HCT116 (cell line): ENCODE results near the gene SDK1. TPM values are rescaled to one million over a fixed set of nuclear protein-coding genes. Genes with fewer than 3 reads are reported as not detected.

Source experiments
- ATAC-seq: fragments of 200-7000 bp; cut with Tn5 transposase; 2 replicates; pipeline ENCODE4 v1.9.1; 2020; ENCODE audit warnings: mild to moderate bottlenecking, moderate library complexity
- BruUV-seq: library from RNA; stranded (reverse); fragments of 400-500 nt; replicated peaks from 2 replicates; lab custom pipeline; 2021; lab: Mats Ljungman, UMichigan
- CTCF ChIA-PET: fragments of 300-600 bp; sonication (Branson Sonifier 250); formaldehyde crosslinking; loops from one replicate; lab custom pipeline; 2021; ENCODE audit warnings: antibody characterized with exemption; lab: Charles Lee
- POLR2A ChIA-PET: fragments of 300-600, 350-600 bp; sonication (Branson Sonifier 250); formaldehyde crosslinking; loops from one replicate; lab custom pipeline; 2021; ENCODE audit warnings: antibody characterized with exemption; lab: Charles Lee
- RAD21 ChIA-PET, 2 experiments: fragments of 300-600 bp; sonication (Branson Sonifier 250); formaldehyde crosslinking; loops; one replicate each; lab custom pipeline; 2023; ENCODE audit warnings: low total read pairs in 2 of 2; ENCODE audit not compliant: uncharacterized antibody in 2 of 2, unreplicated experiment in 2 of 2, low non-redundant PET in 1 of 2; lab: Charles Lee
- DNase-seq: peaks from one replicate; pipeline ENCODE4 v3.0.0-alpha.2; 2010; ENCODE audit warnings: low read depth, low spot score
- H2AFZ ChIP-seq: fragments of 200-600 bp; shearing (Covaris generic), sonication (generic); 2 replicates; pipeline ENCODE4 v1.6.1; 2017; ENCODE audit warnings: low read depth, mixed run types, mixed read lengths, antibody characterized with exemption, low read length; ENCODE audit not compliant: poor library complexity, severe bottlenecking
- H3K27ac ChIP-seq: 2 replicates; pipeline ENCODE4 v1.5.1; 2012; ENCODE audit warnings: low read depth, low read length
- H3K27me3 ChIP-seq: fragments of 200-600 bp; sonication (generic); 2 replicates; pipeline ENCODE4 v1.6.1; 2016; ENCODE audit warnings: mixed run types, low read length, mixed read lengths; ENCODE audit not compliant: insufficient read depth
- H3K36me3 ChIP-seq, 2 experiments: fragments of 200-500 bp in 1 of 2; fragments of 200-600 bp in 1 of 2; sonication (Bioruptor generic) in 1 of 2; sonication (generic) in 1 of 2; 2 replicates each; pipeline versions ENCODE4 v1.5.1 to v1.6.1; 2014 to 2016; ENCODE audit warnings: low read length in 2 of 2, inconsistent platforms in 1 of 2, mixed read lengths in 1 of 2, mixed run types in 1 of 2; ENCODE audit not compliant: insufficient read depth in 2 of 2, control insufficient read depth in 1 of 2
- H3K4me1 ChIP-seq, 2 experiments: fragments of 200-600 bp in 1 of 2; sonication (generic) in 1 of 2; 2 replicates each; pipeline versions ENCODE4 v1.5.1 to v1.6.1; 2012 to 2017; ENCODE audit warnings: low read length in 2 of 2, inconsistent platforms in 1 of 2, mild to moderate bottlenecking in 1 of 2, mixed read lengths in 1 of 2, mixed run types in 1 of 2, moderate library complexity in 1 of 2; ENCODE audit not compliant: insufficient read depth in 2 of 2, control insufficient read depth in 1 of 2
- H3K4me2 ChIP-seq: fragments of 200-600 bp; sonication (generic); 2 replicates; pipeline ENCODE4 v1.6.1; 2017; ENCODE audit warnings: mixed run types, low read length, mixed read lengths
- H3K4me3 ChIP-seq, 2 experiments: fragments of 200-600 bp in 1 of 2; sonication (generic) in 1 of 2; replicated peaks in 1 of 2; 2 replicates each; pipeline ENCODE4 v1.5.1; 2011 to 2016; ENCODE audit warnings: low read length in 2 of 2, control low read depth in 1 of 2, low read depth in 1 of 2, mild to moderate bottlenecking in 1 of 2, mixed read lengths in 1 of 2, mixed run types in 1 of 2
- H3K79me2 ChIP-seq: fragments of 200-600 bp; sonication (generic); 2 replicates; pipeline ENCODE4 v1.6.1; 2017; ENCODE audit warnings: mild to moderate bottlenecking, mixed run types, low read length, moderate library complexity, mixed read lengths; ENCODE audit not compliant: insufficient read depth
- H3K9ac ChIP-seq: fragments of 200-600 bp; sonication (generic); 2 replicates; pipeline ENCODE4 v1.6.1; 2016; ENCODE audit warnings: low read length, mixed read lengths
- H3K9me2 ChIP-seq: fragments of 200-600 bp; sonication (generic), shearing (Covaris generic); 2 replicates; pipeline ENCODE4 v1.6.1; 2017; ENCODE audit warnings: mixed run types, mild to moderate bottlenecking, moderate library complexity; ENCODE audit not compliant: insufficient read depth
- H3K9me3 ChIP-seq, 2 experiments: fragments of 200-500 bp in 1 of 2; fragments of 200-600 bp in 1 of 2; sonication (Bioruptor generic) in 1 of 2; sonication (generic) in 1 of 2; 2 replicates each; pipeline ENCODE4 v1.6.1; 2014 to 2017; ENCODE audit warnings: low read length in 2 of 2, mixed read lengths in 2 of 2, inconsistent platforms in 1 of 2, low read depth in 1 of 2, mild to moderate bottlenecking in 1 of 2, mixed run types in 1 of 2, moderate library complexity in 1 of 2; ENCODE audit not compliant: control insufficient read depth in 1 of 2, insufficient read depth in 1 of 2
- H4K20me1 ChIP-seq: fragments of 200-600 bp; sonication (generic), shearing (Covaris generic); 2 replicates; pipeline ENCODE4 v1.6.1; 2017; ENCODE audit warnings: mixed run types, mild to moderate bottlenecking, moderate library complexity; ENCODE audit not compliant: insufficient read depth
- ATF3 ChIP-seq: IDR thresholded peaks from 2 replicates; pipeline ENCODE4 v1.6.1; 2012
- CBX3 ChIP-seq: IDR thresholded peaks from 2 replicates; pipeline ENCODE4 v1.6.1; 2012; ENCODE audit warnings: low read depth
- CEBPB ChIP-seq: IDR thresholded peaks from 2 replicates; pipeline ENCODE4 v1.6.1; 2012; ENCODE audit warnings: low read depth
- CTCF ChIP-seq, 3 experiments: fragments of 200-600 bp in 1 of 3; sonication (generic) in 1 of 3; IDR thresholded peaks in 2 of 3; conservative IDR thresholded peaks in 1 of 3; 2 replicates each; pipeline ENCODE4 v1.5.1; 2012 to 2017; ENCODE audit warnings: low read depth in 2 of 3, low read length in 2 of 3, antibody characterized with exemption in 1 of 3, borderline replicate concordance in 1 of 3, control low read depth in 1 of 3, mild to moderate bottlenecking in 1 of 3, mixed read lengths in 1 of 3, mixed run types in 1 of 3, moderate library complexity in 1 of 3; ENCODE audit not compliant: insufficient read depth in 1 of 3
- EGR1 ChIP-seq: IDR thresholded peaks from 2 replicates; pipeline ENCODE4 v1.6.1; 2012; ENCODE audit warnings: low read depth
- ELF1 ChIP-seq: IDR thresholded peaks from 2 replicates; pipeline ENCODE4 v1.6.1; 2012; ENCODE audit warnings: low read depth, borderline replicate concordance
- EZH2 ChIP-seq: fragments of 200-600 bp; sonication (generic); IDR thresholded peaks from 2 replicates; pipeline ENCODE4 v1.6.1; 2017; ENCODE audit warnings: antibody characterized with exemption, mixed run types
- EZH2phosphoT487 ChIP-seq: fragments of 200-600 bp; IDR thresholded peaks from 2 replicates; pipeline ENCODE4 v1.6.1; 2018; ENCODE audit warnings: antibody characterized with exemption, borderline replicate concordance
- FOSL1 ChIP-seq: IDR thresholded peaks from 2 replicates; pipeline ENCODE4 v1.6.1; 2012; ENCODE audit warnings: low read depth
- JUND ChIP-seq: IDR thresholded peaks from 2 replicates; pipeline ENCODE4 v1.6.1; 2012
- POLR2AphosphoS5 ChIP-seq: IDR thresholded peaks from 2 replicates; pipeline ENCODE4 v1.6.1; 2011; ENCODE audit warnings: mild to moderate bottlenecking, low read depth, low read length, moderate library complexity
- RAD21 ChIP-seq: IDR thresholded peaks from 2 replicates; pipeline ENCODE4 v1.6.1; 2012; ENCODE audit warnings: low read depth, mild to moderate bottlenecking
- REST ChIP-seq: IDR thresholded peaks from 2 replicates; pipeline ENCODE4 v1.6.1; 2012; ENCODE audit warnings: low read depth
- SIN3A ChIP-seq: IDR thresholded peaks from 2 replicates; pipeline ENCODE4 v1.6.1; 2012; ENCODE audit warnings: low read depth
- SP1 ChIP-seq: IDR thresholded peaks from 2 replicates; pipeline ENCODE4 v1.6.1; 2012; ENCODE audit warnings: low read depth
- SRF ChIP-seq: IDR thresholded peaks from 2 replicates; pipeline ENCODE4 v1.6.1; 2012; ENCODE audit warnings: low read depth
- TCF7L2 ChIP-seq: IDR thresholded peaks from 2 replicates; pipeline ENCODE4 v1.7.0; 2011; ENCODE audit warnings: borderline replicate concordance, inconsistent platforms; ENCODE audit not compliant: insufficient read depth, insufficient read length; ENCODE audit errors: extremely low read depth
- ZFX ChIP-seq: fragments of 450-650 bp; IDR thresholded peaks from 2 replicates; pipeline ENCODE4 v1.6.1; 2017
- ZNF274 ChIP-seq: fragments of 200-500 bp; sonication (Bioruptor generic); IDR thresholded peaks from 2 replicates; pipeline ENCODE4 v1.6.1; 2014; ENCODE audit warnings: mild to moderate bottlenecking, low read depth, low read length, inconsistent platforms
- intact Hi-C: fragments of 100-400 bp; cut with micrococcal nuclease; formaldehyde crosslinking; loops from 2 replicates; pipeline ENCODE4 v1.10.0; 2022
- total RNA-seq: library from RNA; stranded (reverse); gene quantifications from one replicate; pipeline ENCODE4 v1.2.1, GENCODE V29; 2021; ENCODE audit not compliant: unreplicated experiment

SDK1 gene
- total RNA-seq, 1 experiment from 2014 or later: 0.05 TPM

GRCh38 chr7:3309140-3309539, 8.1 kb downstream of the SDK1 start:
- Histone ChIP-seq H3K79me2 (no peaks in the 10 kb centered on the region), H2AFZ (no peak overlapping the region), H3K4me3 (no peak overlapping the region), H3K4me2 (no peak overlapping the region), H3K36me3 (no peaks in the 10 kb centered on the region), H3K4me1 (no peaks in the 10 kb centered on the region), H4K20me1 (no peaks in the 10 kb centered on the region), H3K9me2 (no peaks in the 10 kb centered on the region), H3K27ac (no peak overlapping the region), H3K27me3 (peaks cover 50% of the 10 kb centered on the region), H3K9ac (no peak overlapping the region), H3K9me3 (no peaks in the 10 kb centered on the region)
- ChIA-PET CTCF (no interaction called here), POLR2A (no interaction called here), RAD21 (no interaction called here)
- BruUV-seq: no TSS peak
- TF ChIP-seq EZH2phosphoT487: no peak
- TF ChIP-seq CTCF (IDR thresholded peaks at IDR 0.05 in 2 of 3, conservative IDR thresholded peaks at IDR 0.05 in 1 of 3; ENCODE audit: borderline replicate concordance in 1 of 3, insufficient read depth in 1 of 3, low read depth in 2 of 3, low read length in 2 of 3): no peak
- TF ChIP-seq EGR1: no peak
- no peak for TF ChIP-seq EZH2
- no peak for TF ChIP-seq ELF1
- no peak for TF ChIP-seq FOSL1
- TF ChIP-seq ZNF274: no peak
- TF ChIP-seq JUND: no peak
- no peak for TF ChIP-seq CBX3
- TF ChIP-seq CEBPB: no peak
- no peak for TF ChIP-seq SP1
- TF ChIP-seq TCF7L2: no peak
- no peak for TF ChIP-seq ZFX
- no peak for TF ChIP-seq ATF3
- TF ChIP-seq POLR2AphosphoS5: no peak
- no peak for TF ChIP-seq REST
- TF ChIP-seq SRF: no peak
- no peak for TF ChIP-seq SIN3A
- TF ChIP-seq RAD21: no peak
- intact Hi-C loops: loop anchor here (10.0 kb wide), 2 partner anchors 366 to 1326 kb away; no protein-coding TSS in a partner anchor
- no peak for ATAC-seq
- no peak for DNase-seq
